ENCODE measurements around the gene PRKG1.

DNA sequence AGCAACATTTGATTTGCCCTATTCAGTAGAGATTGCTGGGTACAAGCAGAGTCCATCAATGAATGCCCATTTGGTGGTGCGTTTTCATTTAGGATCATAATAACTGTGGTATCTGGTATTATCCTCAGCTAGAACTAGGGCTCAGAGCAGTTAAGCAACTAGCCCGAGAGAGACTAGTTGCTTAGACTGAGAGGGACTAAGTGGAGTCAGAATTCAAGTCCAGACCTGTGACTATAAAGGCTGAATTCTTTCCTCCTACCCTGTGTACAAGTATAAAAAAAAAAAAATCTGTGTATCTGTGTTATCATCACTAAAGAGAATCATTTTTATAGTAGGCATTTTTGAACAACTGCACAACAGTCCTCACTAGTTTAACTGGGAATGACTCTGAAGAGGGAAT, 1194.5 kb downstream of the PRKG1 start:
- TF ChIP-seq, protein P1, sequence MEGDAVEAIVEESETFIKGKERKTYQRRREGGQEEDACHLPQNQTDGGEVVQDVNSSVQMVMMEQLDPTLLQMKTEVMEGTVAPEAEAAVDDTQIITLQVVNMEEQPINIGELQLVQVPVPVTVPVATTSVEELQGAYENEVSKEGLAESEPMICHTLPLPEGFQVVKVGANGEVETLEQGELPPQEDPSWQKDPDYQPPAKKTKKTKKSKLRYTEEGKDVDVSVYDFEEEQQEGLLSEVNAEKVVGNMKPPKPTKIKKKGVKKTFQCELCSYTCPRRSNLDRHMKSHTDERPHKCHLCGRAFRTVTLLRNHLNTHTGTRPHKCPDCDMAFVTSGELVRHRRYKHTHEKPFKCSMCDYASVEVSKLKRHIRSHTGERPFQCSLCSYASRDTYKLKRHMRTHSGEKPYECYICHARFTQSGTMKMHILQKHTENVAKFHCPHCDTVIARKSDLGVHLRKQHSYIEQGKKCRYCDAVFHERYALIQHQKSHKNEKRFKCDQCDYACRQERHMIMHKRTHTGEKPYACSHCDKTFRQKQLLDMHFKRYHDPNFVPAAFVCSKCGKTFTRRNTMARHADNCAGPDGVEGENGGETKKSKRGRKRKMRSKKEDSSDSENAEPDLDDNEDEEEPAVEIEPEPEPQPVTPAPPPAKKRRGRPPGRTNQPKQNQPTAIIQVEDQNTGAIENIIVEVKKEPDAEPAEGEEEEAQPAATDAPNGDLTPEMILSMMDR (IDR thresholded peaks at IDR 0.05) = no peak
- no peak for TF ChIP-seq EZH2 (IDR thresholded peaks at IDR 0.05; ENCODE audit: borderline replicate concordance, insufficient read depth, low read depth, low read length, poor library complexity, severe bottlenecking)

Data from B cell (primary cell).